ENCODE results near the gene WRAP73. TPM values are rescaled to one million over a fixed set of nuclear protein-coding genes. Genes with fewer than 3 reads are reported as not detected.

WRAP73 gene
- total and polyA plus RNA-seq, 8 donors: 0.89 to 55.4 (median 12.6) TPM

- peak; percentile 94 for DNase-seq
- Histone ChIP-seq H3K4me3 (peak overlapping the region in 1 of 4 donors; percentile 1), H3K4me1 (peaks cover 6 to 18% (median 16%) of the 10 kb centered on the region in 4 donors), H3K27ac (no peak overlapping the region), H3K9me3 (no peaks in the 10 kb centered on the region), H3K27me3 (peaks cover 0 to 67% (median 8%) of the 10 kb centered on the region in 3 donors), H3K36me3 (no peaks in the 10 kb centered on the region)
- TF ChIP-seq, protein P1, sequence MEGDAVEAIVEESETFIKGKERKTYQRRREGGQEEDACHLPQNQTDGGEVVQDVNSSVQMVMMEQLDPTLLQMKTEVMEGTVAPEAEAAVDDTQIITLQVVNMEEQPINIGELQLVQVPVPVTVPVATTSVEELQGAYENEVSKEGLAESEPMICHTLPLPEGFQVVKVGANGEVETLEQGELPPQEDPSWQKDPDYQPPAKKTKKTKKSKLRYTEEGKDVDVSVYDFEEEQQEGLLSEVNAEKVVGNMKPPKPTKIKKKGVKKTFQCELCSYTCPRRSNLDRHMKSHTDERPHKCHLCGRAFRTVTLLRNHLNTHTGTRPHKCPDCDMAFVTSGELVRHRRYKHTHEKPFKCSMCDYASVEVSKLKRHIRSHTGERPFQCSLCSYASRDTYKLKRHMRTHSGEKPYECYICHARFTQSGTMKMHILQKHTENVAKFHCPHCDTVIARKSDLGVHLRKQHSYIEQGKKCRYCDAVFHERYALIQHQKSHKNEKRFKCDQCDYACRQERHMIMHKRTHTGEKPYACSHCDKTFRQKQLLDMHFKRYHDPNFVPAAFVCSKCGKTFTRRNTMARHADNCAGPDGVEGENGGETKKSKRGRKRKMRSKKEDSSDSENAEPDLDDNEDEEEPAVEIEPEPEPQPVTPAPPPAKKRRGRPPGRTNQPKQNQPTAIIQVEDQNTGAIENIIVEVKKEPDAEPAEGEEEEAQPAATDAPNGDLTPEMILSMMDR (IDR thresholded peaks at IDR 0.05): no peak
- peak in 1 of 3 donors; percentile 31 for TF ChIP-seq POLR2AphosphoS5 (IDR thresholded peaks at IDR 0.05)
- TF ChIP-seq EP300 (IDR thresholded peaks at IDR 0.05): no peak
- intact Hi-C loops (cut with DNase I; ENCODE audit: low total_unique reads): no loop called here
- WGBS, 5 donors: 18 to 41% (median 21%) methylated on average over 5 to 30 of the region's 30 CpGs
Observed at GRCh38 chr1:3668585-3669300, 18.8 kb upstream of the WRAP73 start.

GRCh38 chr1:3668148-3668547 is 18.2 kb upstream of the WRAP73 start:
- intact Hi-C loops (cut with DNase I; ENCODE audit: low total_unique reads): no loop called here
- WGBS, 5 donors: 72 to 82% (median 75%) methylated on average over 8 of the region's 8 CpGs
- no peak for DNase-seq
- peaks cover 0 to 64% (median 8%) of the 10 kb centered on the region in 3 donors for H3K27me3 ChIP-seq
- no peaks in the 10 kb centered on the region for H3K36me3 ChIP-seq
- peaks cover 6 to 18% (median 16%) of the 10 kb centered on the region in 4 donors for H3K4me1 ChIP-seq
- H3K27ac ChIP-seq: no peak overlapping the region
- TF ChIP-seq, protein P1 (IDR thresholded peaks at IDR 0.05): no peak
- TF ChIP-seq POLR2A (IDR thresholded peaks at IDR 0.05): no peak
- no peak for TF ChIP-seq POLR2AphosphoS5 (IDR thresholded peaks at IDR 0.05)
- no peak for TF ChIP-seq EP300 (IDR thresholded peaks at IDR 0.05)
- no peaks in the 10 kb centered on the region for H3K9me3 ChIP-seq
- H3K4me3 ChIP-seq: no peak overlapping the region

DNA sequence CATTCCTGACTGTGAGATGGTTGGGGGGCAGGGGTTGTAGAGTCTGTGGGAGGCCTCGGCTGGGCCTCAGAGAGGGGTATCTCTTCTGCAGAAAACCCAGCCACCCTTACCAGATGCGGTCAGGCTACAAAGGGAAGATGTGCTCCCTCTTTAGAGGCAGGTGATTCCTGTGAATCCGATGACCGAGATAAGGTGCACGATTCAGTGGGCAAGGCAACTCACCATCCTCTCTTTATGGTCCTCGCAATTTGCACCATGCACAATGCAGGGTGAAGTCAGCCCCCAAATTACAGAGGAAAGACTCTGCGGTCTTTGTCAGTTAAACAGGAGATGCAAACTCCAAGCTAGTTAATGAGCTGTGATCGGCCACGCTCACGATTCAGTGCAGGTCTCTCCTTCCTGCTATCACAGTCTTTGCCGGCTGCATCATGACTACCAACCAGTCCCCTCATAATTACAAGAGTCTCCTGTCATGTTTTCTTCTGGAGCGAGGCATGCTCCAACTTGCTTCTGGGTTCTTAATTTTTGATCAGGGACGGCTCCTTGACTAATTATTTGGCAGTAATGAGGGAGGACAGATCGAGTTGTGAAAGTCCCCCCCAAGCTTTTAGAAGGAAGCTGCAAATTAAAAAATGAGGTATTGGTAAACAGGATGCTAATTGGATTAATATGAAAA is 14.9 kb upstream of the WRAP73 start:
- H3K36me3 ChIP-seq: no peaks in the 10 kb centered on the region
- 85 to 90% (median 86%) methylated on average over 14 of the region's 14 CpGs for WGBS, 5 donors
- H3K27ac ChIP-seq: no peak overlapping the region
- H3K4me1 ChIP-seq: peaks cover 6 to 18% (median 16%) of the 10 kb centered on the region in 4 donors
- H3K27me3 ChIP-seq: peaks cover 0 to 42% (median 0%) of the 10 kb centered on the region in 3 donors
- no peak for TF ChIP-seq POLR2AphosphoS5 (IDR thresholded peaks at IDR 0.05)
- no peak for DNase-seq
- no peaks in the 10 kb centered on the region for H3K9me3 ChIP-seq
- no peak overlapping the region for H3K4me3 ChIP-seq
- intact Hi-C loops (cut with DNase I; ENCODE audit: low total_unique reads): no loop called here

DNA sequence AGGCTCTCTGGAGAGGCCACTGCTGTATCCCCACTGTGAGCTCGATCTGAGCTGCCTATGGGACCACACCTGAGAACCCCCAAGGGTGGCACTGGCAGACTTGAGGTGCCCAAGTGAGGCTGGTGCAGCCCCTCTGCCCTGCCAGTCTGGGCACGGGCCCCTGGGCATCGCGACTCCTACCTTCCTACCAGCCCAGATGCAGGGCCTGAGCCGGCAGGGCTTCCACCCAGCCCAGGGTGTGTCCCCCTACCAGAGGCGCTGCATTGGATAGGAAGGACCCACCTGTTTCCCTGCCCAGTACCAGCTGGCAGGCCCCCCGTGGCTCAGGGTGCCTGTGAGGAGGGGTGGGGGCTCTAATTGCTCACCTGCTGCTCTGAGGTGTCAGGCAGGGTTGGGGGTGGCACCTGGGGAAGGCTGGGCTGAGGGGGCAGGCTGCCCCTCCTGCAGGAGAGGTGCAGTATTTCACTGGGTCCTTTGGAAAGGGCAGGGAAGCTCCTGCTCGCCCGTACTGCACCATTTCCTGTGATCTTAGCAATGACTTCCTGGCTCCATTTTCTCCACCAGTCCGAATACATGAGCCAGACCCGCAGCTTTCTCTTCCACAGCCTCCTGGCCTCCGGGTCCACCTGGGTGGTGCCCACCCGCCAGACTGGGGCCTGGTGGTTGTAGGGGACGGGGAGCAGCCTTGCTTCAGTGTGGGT is 14.2 kb upstream of the WRAP73 start:
- H3K27ac ChIP-seq: no peak overlapping the region
- H3K4me3 ChIP-seq: no peak overlapping the region
- intact Hi-C loops (cut with DNase I; ENCODE audit: low total_unique reads): no loop called here
- H3K36me3 ChIP-seq: no peaks in the 10 kb centered on the region
- H3K4me1 ChIP-seq: peaks cover 3 to 12% (median 11%) of the 10 kb centered on the region in 4 donors
- no peak for DNase-seq
- H3K9me3 ChIP-seq: no peaks in the 10 kb centered on the region
- no peak for TF ChIP-seq POLR2AphosphoS5 (IDR thresholded peaks at IDR 0.05)
- TF ChIP-seq POLR2A (IDR thresholded peaks at IDR 0.05): no peak
- no peak for TF ChIP-seq EP300 (IDR thresholded peaks at IDR 0.05)
- TF ChIP-seq, protein P1 (IDR thresholded peaks at IDR 0.05): no peak
- peaks cover 0 to 36% (median 0%) of the 10 kb centered on the region in 3 donors for H3K27me3 ChIP-seq
- 70 to 88% (median 79%) methylated on average over 5 to 14 of the region's 14 CpGs for WGBS, 5 donors

Measured in stomach (tissue), 9 donors.